ENCODE measurements around the gene KIAA0753.

DNA sequence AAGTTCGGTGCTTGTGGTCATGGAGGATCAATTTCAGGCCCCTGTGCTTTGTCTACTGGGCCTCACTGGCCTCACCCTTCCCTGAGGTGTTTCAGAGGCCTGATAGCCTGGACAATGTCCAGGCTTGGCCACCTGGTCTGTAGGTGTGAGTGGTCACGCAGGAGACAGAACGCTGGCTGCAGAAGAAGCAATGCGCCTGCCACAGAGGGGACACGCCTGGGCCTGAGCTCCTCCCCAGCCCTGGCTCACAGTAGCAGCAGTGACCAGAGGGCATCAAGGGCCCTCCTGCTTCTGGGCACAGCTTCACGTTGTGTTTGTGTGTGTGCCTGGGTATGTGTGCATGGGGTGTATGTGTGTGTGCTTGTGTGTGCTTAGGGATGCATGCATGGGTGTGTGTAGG lies 82.2 kb downstream of the KIAA0753 start:
- TF ChIP-seq, protein P1, sequence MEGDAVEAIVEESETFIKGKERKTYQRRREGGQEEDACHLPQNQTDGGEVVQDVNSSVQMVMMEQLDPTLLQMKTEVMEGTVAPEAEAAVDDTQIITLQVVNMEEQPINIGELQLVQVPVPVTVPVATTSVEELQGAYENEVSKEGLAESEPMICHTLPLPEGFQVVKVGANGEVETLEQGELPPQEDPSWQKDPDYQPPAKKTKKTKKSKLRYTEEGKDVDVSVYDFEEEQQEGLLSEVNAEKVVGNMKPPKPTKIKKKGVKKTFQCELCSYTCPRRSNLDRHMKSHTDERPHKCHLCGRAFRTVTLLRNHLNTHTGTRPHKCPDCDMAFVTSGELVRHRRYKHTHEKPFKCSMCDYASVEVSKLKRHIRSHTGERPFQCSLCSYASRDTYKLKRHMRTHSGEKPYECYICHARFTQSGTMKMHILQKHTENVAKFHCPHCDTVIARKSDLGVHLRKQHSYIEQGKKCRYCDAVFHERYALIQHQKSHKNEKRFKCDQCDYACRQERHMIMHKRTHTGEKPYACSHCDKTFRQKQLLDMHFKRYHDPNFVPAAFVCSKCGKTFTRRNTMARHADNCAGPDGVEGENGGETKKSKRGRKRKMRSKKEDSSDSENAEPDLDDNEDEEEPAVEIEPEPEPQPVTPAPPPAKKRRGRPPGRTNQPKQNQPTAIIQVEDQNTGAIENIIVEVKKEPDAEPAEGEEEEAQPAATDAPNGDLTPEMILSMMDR (IDR thresholded peaks at IDR 0.05), result no peak
- no peak for TF ChIP-seq POLR2A (IDR thresholded peaks at IDR 0.05)
